ENCODE results near the gene ARID5B. TPM values are rescaled to one million over a fixed set of nuclear protein-coding genes. Genes with fewer than 3 reads are reported as not detected.

Gene ARID5B
- total RNA-seq, 1 experiment from 2014 or later = 0.04 TPM

GRCh38 chr10:62044566-62044965 is 143.1 kb downstream of the ARID5B start:
- Histone ChIP-seq H3K4ac (ENCODE audit: low read depth, low read length) (no peak overlapping the region), H2BK15ac (ENCODE audit: low read depth, low read length) (no peak overlapping the region), H2AK5ac (ENCODE audit: insufficient read length, low read length) (no peak overlapping the region), H3K79me1 (ENCODE audit: insufficient read depth, low read depth, low read length, poor library complexity, severe bottlenecking) (no peaks in the 10 kb centered on the region), H2BK5ac (ENCODE audit: insufficient read length, low read length) (no peak overlapping the region), H3T11ph (ENCODE audit: low read length) (no peak overlapping the region), H4K8ac (replicated peaks; ENCODE audit: insufficient read length, low read depth, low read length) (no peak overlapping the region), H4K91ac (ENCODE audit: insufficient read length, low read depth, low read length) (no peak overlapping the region), H2BK12ac (ENCODE audit: insufficient read length, low read depth, low read length) (no peak overlapping the region), H3K27me3 (ENCODE audit: insufficient read depth, low read length) (no peaks in the 10 kb centered on the region), H2BK120ac (ENCODE audit: low read depth, low read length, poor library complexity, severe bottlenecking) (no peak overlapping the region), H3K79me2 (ENCODE audit: insufficient read depth, low read length) (no peaks in the 10 kb centered on the region), H3K4me2 (ENCODE audit: insufficient read depth, insufficient read length, low read length) (no peak overlapping the region), H3K9ac (ENCODE audit: extremely low read depth, insufficient read length, low read length) (no peak overlapping the region), H3K56ac (ENCODE audit: insufficient read length, low read depth, low read length) (no peak overlapping the region), H3K18ac (ENCODE audit: insufficient read length, low read depth, low read length) (no peak overlapping the region), H3K14ac (ENCODE audit: insufficient read depth, low read length) (no peak overlapping the region), H4K5ac (ENCODE audit: insufficient read length, low read depth, low read length) (no peak overlapping the region), H3K9me3 (ENCODE audit: control insufficient read depth, low read depth, low read length) (no peaks in the 10 kb centered on the region), H3K4me1 (ENCODE audit: insufficient read depth, low read length) (peaks cover 5% of the 10 kb centered on the region; the same call in 1 of the 2 replicates), H3K23ac (ENCODE audit: insufficient read length, low read depth, low read length) (no peak overlapping the region), H4K20me1 (ENCODE audit: control insufficient read depth, insufficient read depth, insufficient read length) (no peaks in the 10 kb centered on the region), H3K27ac (ENCODE audit: insufficient read length, low read depth, low read length) (no peak overlapping the region), H2BK20ac (ENCODE audit: low read depth, low read length, poor library complexity, severe bottlenecking) (no peak overlapping the region), H2AFZ (ENCODE audit: low read length) (no peak overlapping the region), H3K23me2 (ENCODE audit: insufficient read length, low read depth, low read length, poor library complexity, severe bottlenecking) (peaks cover 4% of the 10 kb centered on the region)
- Mint-ChIP-seq H3K36me3 (ENCODE audit: insufficient read depth in 1 of 3, low read depth in 3 of 3) (no peaks in the 10 kb centered on the region), H3K4me1 (peaks cover 29 to 36% of the 10 kb centered on the region in 2 experiments), H3K4me3 (no peak overlapping the region), H3K27me3 (ENCODE audit: low read depth) (peaks cover 17% of the 10 kb centered on the region), H3K27ac (no peak overlapping the region), H3K9me3 (no peaks in the 10 kb centered on the region; a peak in 1 of 5 replicates)
- DNase-seq = no peak
- no peak for TF ChIP-seq CTCF (conservative IDR thresholded peaks at IDR 0.05)
- no CpG with 5 or more reads among the region's 5 CpGs for WGBS (ENCODE audit: extremely low coverage, insufficient read length, low lambda C conversion rate)
